ENCODE measurements around the gene DUOX2.
"Not testable (repeated sequence)": the region's sequence is repeated elsewhere in the genome, so short reads cannot be mapped to it uniquely, and the experiment has no call there.

The DUOX2 gene

GRCh38 chr15:45111390-45112142 is 2.4 kb downstream of the DUOX2 start:
- Mint-ChIP-seq H3K36me3 (no peaks in the 10 kb centered on the region), H3K4me3 (no peak overlapping the region), H3K4me1 (peaks cover 22% of the 10 kb centered on the region), H3K9me3 (no peaks in the 10 kb centered on the region), H3K27me3 (peaks cover 90% of the 10 kb centered on the region), H3K27ac (no peak overlapping the region)
- CTCF ChIA-PET: no interaction called here
- no peak for DNase-seq

GRCh38 chr15:45110256-45110820 is 3.6 kb downstream of the DUOX2 start:
- Mint-ChIP-seq H3K4me1 (peaks cover 18% of the 10 kb centered on the region), H3K4me3 (no peak overlapping the region), H3K9me3 (no peaks in the 10 kb centered on the region), H3K36me3 (no peaks in the 10 kb centered on the region), H3K27me3 (peaks cover 89% of the 10 kb centered on the region), H3K27ac (no peak overlapping the region)
- CTCF ChIA-PET: interaction anchor here (0.6 to 1.7 kb wide), 3 partner anchors 8 to 67 kb away, joined by 3 to 10 read pairs (median 3); no protein-coding TSS in a partner anchor
- no peak for DNase-seq

GRCh38 chr15:45107941-45108630 is 5.9 kb downstream of the DUOX2 start:
- CTCF ChIA-PET: no interaction called here
- H3K27me3 Mint-ChIP-seq: peaks cover 74% of the 10 kb centered on the region
- no peak overlapping the region for H3K27ac Mint-ChIP-seq
- H3K9me3 Mint-ChIP-seq: no peaks in the 10 kb centered on the region
- H3K4me1 Mint-ChIP-seq: peaks cover 9% of the 10 kb centered on the region
- no peaks in the 10 kb centered on the region for H3K36me3 Mint-ChIP-seq
- no peak for DNase-seq
- H3K4me3 Mint-ChIP-seq: no peak overlapping the region

GRCh38 chr15:45106002-45106790 is 7.8 kb downstream of the DUOX2 start:
- no peaks in the 10 kb centered on the region for H3K4me1 Mint-ChIP-seq
- H3K36me3 Mint-ChIP-seq: no peaks in the 10 kb centered on the region
- peaks cover 63% of the 10 kb centered on the region for H3K27me3 Mint-ChIP-seq
- H3K4me3 Mint-ChIP-seq: no peak overlapping the region
- no peak for DNase-seq
- no peaks in the 10 kb centered on the region for H3K9me3 Mint-ChIP-seq
- H3K27ac Mint-ChIP-seq: no peak overlapping the region
- CTCF ChIA-PET: interaction anchor here (1.0 to 1.9 kb wide), 2 partner anchors 12 kb away, joined by 7 read pairs; no protein-coding TSS in a partner anchor

- peaks cover 59% of the 10 kb centered on the region for H3K27me3 Mint-ChIP-seq
- no peak for DNase-seq
- H3K27ac Mint-ChIP-seq: no peak overlapping the region
- no peaks in the 10 kb centered on the region for H3K4me1 Mint-ChIP-seq
- no peaks in the 10 kb centered on the region for H3K9me3 Mint-ChIP-seq
- no peak overlapping the region for H3K4me3 Mint-ChIP-seq
- CTCF ChIA-PET: interaction anchor here (1.9 kb wide), 1 partner anchor 12 kb away, joined by 7 read pairs; no protein-coding TSS in a partner anchor
- H3K36me3 Mint-ChIP-seq: no peaks in the 10 kb centered on the region
Observed at GRCh38 chr15:45105586-45105985, 8.4 kb downstream of the DUOX2 start.

- not testable (repeated sequence) for H3K9me3 Mint-ChIP-seq, DNase-seq, H3K36me3 Mint-ChIP-seq, H3K4me1 Mint-ChIP-seq, H3K4me3 Mint-ChIP-seq, H3K27ac Mint-ChIP-seq
- peaks cover 49% of the 10 kb centered on the region for H3K27me3 Mint-ChIP-seq
- CTCF ChIA-PET: interaction anchor here (1.9 kb wide), 1 partner anchor 14 kb away, joined by 7 read pairs; no protein-coding TSS in a partner anchor
Observed at GRCh38 chr15:45104170-45104569, 9.8 kb downstream of the DUOX2 start.

GRCh38 chr15:45102226-45102625 is 11.7 kb downstream of the DUOX2 start:
- CTCF ChIA-PET: no interaction called here
- Mint-ChIP-seq H3K27ac (no peak overlapping the region), H3K27me3 (peaks cover 41% of the 10 kb centered on the region), H3K9me3 (no peaks in the 10 kb centered on the region), H3K36me3 (no peaks in the 10 kb centered on the region), H3K4me1 (no peaks in the 10 kb centered on the region), H3K4me3 (no peak overlapping the region)
- DNase-seq: no peak

GRCh38 chr15:45101749-45102148 is 12.2 kb downstream of the DUOX2 start:
- Mint-ChIP-seq H3K4me1 (no peaks in the 10 kb centered on the region), H3K36me3 (no peaks in the 10 kb centered on the region), H3K4me3 (no peak overlapping the region), H3K27ac (no peak overlapping the region), H3K9me3 (no peaks in the 10 kb centered on the region), H3K27me3 (peaks cover 41% of the 10 kb centered on the region)
- CTCF ChIA-PET: no interaction called here
- DNase-seq: no peak

GRCh38 chr15:45100884-45101625 is 12.9 kb downstream of the DUOX2 start:
- no peak for DNase-seq
- no peak overlapping the region for H3K4me3 Mint-ChIP-seq
- H3K27ac Mint-ChIP-seq: no peak overlapping the region
- H3K27me3 Mint-ChIP-seq: peaks cover 35% of the 10 kb centered on the region
- H3K36me3 Mint-ChIP-seq: no peaks in the 10 kb centered on the region
- CTCF ChIA-PET: no interaction called here
- no peaks in the 10 kb centered on the region for H3K4me1 Mint-ChIP-seq
- no peaks in the 10 kb centered on the region for H3K9me3 Mint-ChIP-seq

- no peak for DNase-seq
- H3K4me3 Mint-ChIP-seq: no peak overlapping the region
- no peaks in the 10 kb centered on the region for H3K9me3 Mint-ChIP-seq
- H3K27ac Mint-ChIP-seq: no peak overlapping the region
- no peaks in the 10 kb centered on the region for H3K36me3 Mint-ChIP-seq
- CTCF ChIA-PET: no interaction called here
- H3K4me1 Mint-ChIP-seq: no peaks in the 10 kb centered on the region
- H3K27me3 Mint-ChIP-seq: peaks cover 28% of the 10 kb centered on the region
Observed at GRCh38 chr15:45099549-45100165, 14.3 kb downstream of the DUOX2 start.

GRCh38 chr15:45097466-45097865 is 16.5 kb downstream of the DUOX2 start:
- Mint-ChIP-seq H3K4me3 (no peak overlapping the region), H3K9me3 (no peaks in the 10 kb centered on the region), H3K36me3 (no peaks in the 10 kb centered on the region), H3K27ac (no peak overlapping the region), H3K4me1 (no peaks in the 10 kb centered on the region), H3K27me3 (peaks cover 30% of the 10 kb centered on the region)
- CTCF ChIA-PET: interaction anchor here (1.0 kb wide), 1 partner anchor 21 kb away, joined by 3 read pairs; no protein-coding TSS in a partner anchor
- no peak for DNase-seq

GRCh38 chr15:45095661-45096060 is 18.3 kb downstream of the DUOX2 start:
- H3K4me3 Mint-ChIP-seq: no peak overlapping the region
- H3K27ac Mint-ChIP-seq: no peak overlapping the region
- H3K9me3 Mint-ChIP-seq: no peaks in the 10 kb centered on the region
- H3K4me1 Mint-ChIP-seq: no peaks in the 10 kb centered on the region
- CTCF ChIA-PET: no interaction called here
- DNase-seq: no peak
- no peaks in the 10 kb centered on the region for H3K36me3 Mint-ChIP-seq
- H3K27me3 Mint-ChIP-seq: peaks cover 30% of the 10 kb centered on the region

GRCh38 chr15:45094358-45094730 is 19.6 kb downstream of the DUOX2 start:
- CTCF ChIA-PET: no interaction called here
- Mint-ChIP-seq H3K36me3 (no peaks in the 10 kb centered on the region), H3K4me1 (no peaks in the 10 kb centered on the region), H3K27me3 (peaks cover 26% of the 10 kb centered on the region), H3K27ac (no peak overlapping the region), H3K9me3 (no peaks in the 10 kb centered on the region), H3K4me3 (no peak overlapping the region)
- no peak for DNase-seq
